Gastrocnemius medialis (tissue), 4 donors: ENCODE measurements around the gene EPS15. TPM values are rescaled to one million over a fixed set of nuclear protein-coding genes. Genes with fewer than 3 reads are reported as not detected.

Experiments
- ATAC-seq, 2 donors: fragments of 150-250 bp; one replicate each; pipeline ENCODE4 v1.9.1; 2016
- DNase-seq, 2 donors: peaks; one replicate each; pipeline ENCODE4 v3.0.0-alpha.2; 2019
- H3K27ac ChIP-seq, 4 donors: fragments of 200-600 bp; sonication (generic); 1 replicate in 1 of 4; 2 replicates in 3 of 4; pipeline ENCODE4 v1.5.1; 2016 to 2018; ENCODE audit warnings: mild to moderate bottlenecking in 2 of 4, moderate library complexity in 1 of 4
- H3K27me3 ChIP-seq, 3 donors: fragments of 200-600 bp; sonication (generic) in 2 of 3; 1 replicate in 1 of 3; 2 replicates in 2 of 3; pipeline versions ENCODE4 v1.5.1 to v1.6.0; 2016 to 2019; ENCODE audit warnings: mild to moderate bottlenecking in 1 of 3, moderate library complexity in 1 of 3
- H3K36me3 ChIP-seq, 2 donors: fragments of 200-600 bp; sonication (generic) in 1 of 2; one replicate each; pipeline ENCODE4 v1.5.1; 2017 to 2018
- H3K4me1 ChIP-seq, 2 donors: fragments of 200-600 bp; sonication (generic) in 1 of 2; one replicate each; pipeline ENCODE4 v1.5.1; 2016 to 2017; ENCODE audit warnings: mild to moderate bottlenecking in 2 of 2
- H3K4me3 ChIP-seq, 4 donors: fragments of 200-600 bp; sonication (generic) in 3 of 4; 1 replicate in 1 of 4; 2 replicates in 3 of 4; pipeline ENCODE4 v1.5.1; 2016 to 2019; ENCODE audit warnings: mild to moderate bottlenecking in 2 of 4
- H3K9me3 ChIP-seq, 3 donors: fragments of 200-600 bp; sonication (generic) in 2 of 3; 1 replicate in 1 of 3; 2 replicates in 2 of 3; pipeline ENCODE4 v1.5.1; 2016 to 2019
- CTCF ChIP-seq, 5 experiments: fragments of 450-650 bp in 3 of 5; fragments of 200-600 bp in 2 of 5; sonication (generic) in 2 of 5; IDR thresholded peaks in 4 of 5; conservative IDR thresholded peaks in 1 of 5; 1 replicate in 4 of 5; 2 replicates in 1 of 5; pipeline ENCODE4 v1.5.1; 2016 to 2019; ENCODE audit warnings: antibody characterized with exemption in 5 of 5, mild to moderate bottlenecking in 3 of 5, moderate library complexity in 3 of 5
- POLR2A ChIP-seq, 2 donors: fragments of 450-650 bp; IDR thresholded peaks; one replicate each; pipeline ENCODE4 v1.6.1; 2017; ENCODE audit warnings: antibody characterized with exemption in 2 of 2, mild to moderate bottlenecking in 2 of 2, moderate library complexity in 2 of 2
- in situ Hi-C, 4 donors: fragments of 200-750 bp; cut with MboI; loops; one replicate each; pipeline versions ENCODE4 v1.15.0 to v1.8.0; 2017; ENCODE audit warnings: low sequenced_read_pairs in 4 of 4
- intact Hi-C: fragments of 100-400 bp; cut with DNase I; formaldehyde crosslinking; loops from one replicate; pipeline ENCODE4 v1.15.1; 2023; ENCODE audit warnings: low total_unique reads
- total RNA-seq, 4 donors: library from RNA; depleted of rRNA; stranded (reverse); fragments of >200 nt; gene quantifications; one replicate each; pipeline versions ENCODE4 v1.1.0 to v1.2.3, GENCODE V29; 2016

EPS15 gene
- total RNA-seq, 4 donors from 2014 or later, result 44.8 to 121 (median 71.0) TPM

GRCh38 chr1:51516649-51517158, 2.4 kb downstream of the EPS15 start:
- intact Hi-C loops, result loop anchor here (5.0 to 10.0 kb wide), 2 partner anchors 104 to 552 kb away; partner anchors contain the start of gene FAF1
- Histone ChIP-seq H3K27ac (peak overlapping the region; percentile 95 to 97 (median 97)), H3K9me3 (no peaks in the 10 kb centered on the region), H3K27me3 (no peaks in the 10 kb centered on the region), H3K4me3 (peak overlapping the region; percentile 75 to 82 (median 80)), H3K4me1 (peaks cover 58 to 60% of the 10 kb centered on the region in 2 donors), H3K36me3 (no peaks in the 10 kb centered on the region)
- ATAC-seq, result no peak
- TF ChIP-seq CTCF (IDR thresholded peaks at IDR 0.05 in 4 of 5, conservative IDR thresholded peaks at IDR 0.05 in 1 of 5) (no peak), POLR2A (IDR thresholded peaks at IDR 0.05) (no peak)
- in situ Hi-C loops, result loop anchor here in 1 of 4 donors (25.0 kb wide), 1 partner anchor 104 kb away; no protein-coding TSS in a partner anchor
- no peak for DNase-seq

GRCh38 chr1:51515982-51516648, 3.0 kb downstream of the EPS15 start:
- peak overlapping the region; percentile 95 to 97 (median 97) for H3K27ac ChIP-seq
- H3K4me3 ChIP-seq, result peak overlapping the region in 2 of 4 donors; percentile 75 to 77
- H3K27me3 ChIP-seq, result no peaks in the 10 kb centered on the region
- in situ Hi-C loops, result loop anchor here in 1 of 4 donors (25.0 kb wide), 1 partner anchor 104 kb away; no protein-coding TSS in a partner anchor
- no peak for ATAC-seq
- intact Hi-C loops, result loop anchor here (5.0 to 10.0 kb wide), 2 partner anchors 104 to 551 kb away; partner anchors contain the start of gene FAF1
- peaks cover 60 to 61% of the 10 kb centered on the region in 2 donors for H3K4me1 ChIP-seq
- H3K9me3 ChIP-seq, result no peaks in the 10 kb centered on the region
- TF ChIP-seq CTCF (IDR thresholded peaks at IDR 0.05 in 4 of 5, conservative IDR thresholded peaks at IDR 0.05 in 1 of 5) (no peak), POLR2A (IDR thresholded peaks at IDR 0.05) (no peak)
- no peak for DNase-seq
- no peaks in the 10 kb centered on the region for H3K36me3 ChIP-seq

- no peak for TF ChIP-seq CTCF (IDR thresholded peaks at IDR 0.05 in 4 of 5, conservative IDR thresholded peaks at IDR 0.05 in 1 of 5)
- TF ChIP-seq POLR2A (IDR thresholded peaks at IDR 0.05), result no peak
- H3K4me3 ChIP-seq, result peak overlapping the region; percentile 32 to 77 (median 57)
- peak overlapping the region; percentile 95 to 97 (median 97) for H3K27ac ChIP-seq
- no peak for ATAC-seq
- no peaks in the 10 kb centered on the region for H3K9me3 ChIP-seq
- peaks cover 60 to 61% of the 10 kb centered on the region in 2 donors for H3K4me1 ChIP-seq
- intact Hi-C loops (loop anchor here (5.0 to 10.0 kb wide), 2 partner anchors 103 to 551 kb away; partner anchors contain the start of gene FAF1), in situ Hi-C loops (loop anchor here in 1 of 4 donors (25.0 kb wide), 1 partner anchor 103 kb away; no protein-coding TSS in a partner anchor)
- no peak for DNase-seq
- H3K27me3 ChIP-seq, result no peaks in the 10 kb centered on the region
- H3K36me3 ChIP-seq, result no peaks in the 10 kb centered on the region
These were observed 3.6 kb downstream of the EPS15 start for GRCh38 chr1:51515312-51515960.

GRCh38 chr1:51514733-51515132, 4.3 kb downstream of the EPS15 start:
- in situ Hi-C loops, result loop anchor here in 1 of 4 donors (25.0 kb wide), 1 partner anchor 102 kb away; no protein-coding TSS in a partner anchor

More at GRCh38 chr1:51514733-51515132, 4.3 kb downstream of the EPS15 start:
- Histone ChIP-seq H3K4me1 (peaks cover 62 to 67% of the 10 kb centered on the region in 2 donors), H3K4me3 (peak overlapping the region; percentile 0 to 77 (median 36)), H3K36me3 (no peaks in the 10 kb centered on the region), H3K9me3 (no peaks in the 10 kb centered on the region), H3K27ac (peak overlapping the region; percentile 95 to 97 (median 97)), H3K27me3 (no peaks in the 10 kb centered on the region)
- no peak for ATAC-seq
- TF ChIP-seq CTCF (IDR thresholded peaks at IDR 0.05 in 4 of 5, conservative IDR thresholded peaks at IDR 0.05 in 1 of 5) (no peak), POLR2A (IDR thresholded peaks at IDR 0.05) (no peak)
- no peak for DNase-seq
- intact Hi-C loops, result loop anchor here (5.0 to 10.0 kb wide), 2 partner anchors 102 to 550 kb away; partner anchors contain the start of gene FAF1
